ENCODE measurements around the gene SPRY4.

GRCh38 chr5:142334538-142334937 is 9.7 kb upstream of the SPRY4 start:
- TF ChIP-seq POLR2AphosphoS5 (IDR thresholded peaks at IDR 0.05) = no peak
- TF ChIP-seq CTCF (IDR thresholded peaks at IDR 0.05) = no peak
- no peak for TF ChIP-seq POLR2A (IDR thresholded peaks at IDR 0.05)
